Epithelial cell of esophagus (primary cell): ENCODE results near the gene C11orf68.
"Not testable (repeated sequence)": the region's sequence is repeated elsewhere in the genome, so short reads cannot be mapped to it uniquely, and the experiment has no call there.

ENCODE experiments used
- DNase-seq: peaks from one replicate; pipeline ENCODE4 v3.0.0; 2010; ENCODE audit warnings: low read depth
- H3K4me3 ChIP-seq: 2 replicates; pipeline ENCODE4 v1.5.1; 2011; ENCODE audit warnings: mild to moderate bottlenecking, low read length, control low read depth
- CTCF ChIP-seq: IDR thresholded peaks from 2 replicates; pipeline ENCODE4 v1.5.1; 2011; ENCODE audit warnings: low read depth, mild to moderate bottlenecking, low read length, control low read depth, inconsistent platforms; ENCODE audit not compliant: insufficient read depth; ENCODE audit errors: missing control alignments

The C11orf68 gene

GRCh38 chr11:65960824-65961266, 42.0 kb upstream of the C11orf68 start:
- TF ChIP-seq CTCF: no peak
- H3K4me3 ChIP-seq: peak overlapping the region; percentile 83
- no peak for DNase-seq

DNA sequence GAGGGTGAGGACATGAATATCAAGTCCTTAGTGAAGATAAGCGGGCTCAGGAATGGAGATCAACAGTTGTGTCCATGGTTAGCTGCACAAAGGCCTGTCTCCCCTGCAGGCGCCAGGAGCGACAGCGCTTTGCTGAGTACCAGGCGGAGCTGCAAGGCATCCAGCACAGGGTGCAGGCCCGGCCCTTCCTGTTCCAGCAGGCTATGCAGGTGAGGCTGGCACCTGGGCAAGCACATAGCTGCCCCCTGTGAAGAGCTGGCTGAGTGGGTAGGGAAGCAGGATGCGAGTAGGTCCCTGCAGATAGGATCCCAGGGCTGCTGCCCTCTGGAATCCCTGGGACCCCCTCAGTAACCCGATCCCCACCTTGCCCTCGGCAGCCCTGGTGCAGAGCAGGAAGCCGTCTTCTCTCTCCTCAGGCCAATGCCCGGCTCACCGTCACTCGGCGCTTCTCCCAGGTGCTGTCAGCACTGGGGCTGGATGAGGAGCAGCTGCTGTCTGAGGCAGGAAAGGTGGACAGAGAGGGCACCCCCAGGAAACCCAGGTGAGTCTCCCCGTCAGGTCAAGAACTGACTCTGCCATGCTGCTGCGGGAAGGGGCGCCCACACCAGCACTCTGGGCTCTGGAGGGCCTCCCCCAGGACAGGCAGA, 40.0 kb upstream of the C11orf68 start:
- no peak for DNase-seq
- no peak for TF ChIP-seq CTCF
- H3K4me3 ChIP-seq: no peak overlapping the region

DNA sequence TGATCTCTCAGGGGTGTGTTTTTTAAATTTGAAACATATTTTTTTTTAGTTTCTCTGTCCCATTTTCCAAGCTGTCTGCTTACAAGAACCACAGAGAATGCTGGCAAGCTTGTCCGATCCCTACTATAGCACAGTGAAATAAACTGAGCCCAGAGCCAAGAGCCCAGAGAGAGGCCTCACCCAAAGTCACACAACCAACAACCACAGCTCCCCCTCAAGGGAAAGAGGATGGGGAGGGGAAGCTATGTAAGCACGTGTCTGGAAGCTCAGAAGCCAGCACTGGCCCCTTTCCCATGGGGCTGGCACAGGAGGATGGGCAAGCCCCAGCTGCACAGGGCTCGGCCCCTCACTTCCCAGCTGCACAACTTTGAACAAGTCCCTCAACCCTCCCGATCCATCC, 39.4 kb upstream of the C11orf68 start:
- TF ChIP-seq CTCF: no peak

GRCh38 chr11:65954771-65955170, 35.9 kb upstream of the C11orf68 start:
- H3K4me3 ChIP-seq: no peak overlapping the region
- no peak for TF ChIP-seq CTCF
- peak; percentile 83 for DNase-seq

More for the DNA sequence above, 39.4 kb upstream of the C11orf68 start:
- H3K4me3 ChIP-seq: no peak overlapping the region
- DNase-seq: no peak

- H3K4me3 ChIP-seq: no peak overlapping the region
- DNase-seq: no peak
- TF ChIP-seq CTCF: no peak
Measured at GRCh38 chr11:65953471-65953870, 34.6 kb upstream of the C11orf68 start.

GRCh38 chr11:65952052-65952521, 33.2 kb upstream of the C11orf68 start:
- peak; percentile 74 for DNase-seq
- TF ChIP-seq CTCF: no peak

DNA sequence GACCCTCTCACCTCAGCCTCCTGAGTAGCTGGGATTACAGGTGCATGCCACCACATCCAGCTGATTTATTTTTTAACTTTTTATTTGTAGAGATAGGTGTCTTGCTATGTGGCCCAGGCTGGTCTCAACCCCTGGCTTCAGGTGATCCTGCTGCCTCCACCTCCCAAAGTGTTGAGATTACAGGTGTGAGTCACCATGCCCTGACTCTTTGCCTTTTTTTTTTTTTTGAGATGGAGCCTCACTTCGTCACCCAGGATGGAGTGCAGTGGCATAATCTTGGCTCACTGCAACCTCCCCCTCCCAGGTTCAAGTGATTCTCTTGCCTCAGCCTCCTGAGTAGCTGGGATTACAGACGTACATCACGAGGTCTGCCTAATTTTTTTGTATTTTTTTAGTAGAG, 32.8 kb upstream of the C11orf68 start:
- H3K4me3 ChIP-seq: not testable (repeated sequence)
- peak; percentile 56 for DNase-seq

More at GRCh38 chr11:65952052-65952521, 33.2 kb upstream of the C11orf68 start:
- H3K4me3 ChIP-seq: no peak overlapping the region

- DNase-seq, H3K4me3 ChIP-seq: not testable (repeated sequence)
Measured at GRCh38 chr11:65950711-65951110, 31.8 kb upstream of the C11orf68 start.
